ENCODE measurements around the gene RNU2-1. TPM values are rescaled to one million over a fixed set of nuclear protein-coding genes. Genes with fewer than 3 reads are reported as not detected.
A peak's percentile ranks its signal among the peaks of the same experiment; 100 is the strongest.

RNU2-1 gene
- total and polyA plus RNA-seq, 2 of the 13 experiments (the other 11 are each of a cell fraction or from before 2014, with no cell fraction given), result not detected

DNA sequence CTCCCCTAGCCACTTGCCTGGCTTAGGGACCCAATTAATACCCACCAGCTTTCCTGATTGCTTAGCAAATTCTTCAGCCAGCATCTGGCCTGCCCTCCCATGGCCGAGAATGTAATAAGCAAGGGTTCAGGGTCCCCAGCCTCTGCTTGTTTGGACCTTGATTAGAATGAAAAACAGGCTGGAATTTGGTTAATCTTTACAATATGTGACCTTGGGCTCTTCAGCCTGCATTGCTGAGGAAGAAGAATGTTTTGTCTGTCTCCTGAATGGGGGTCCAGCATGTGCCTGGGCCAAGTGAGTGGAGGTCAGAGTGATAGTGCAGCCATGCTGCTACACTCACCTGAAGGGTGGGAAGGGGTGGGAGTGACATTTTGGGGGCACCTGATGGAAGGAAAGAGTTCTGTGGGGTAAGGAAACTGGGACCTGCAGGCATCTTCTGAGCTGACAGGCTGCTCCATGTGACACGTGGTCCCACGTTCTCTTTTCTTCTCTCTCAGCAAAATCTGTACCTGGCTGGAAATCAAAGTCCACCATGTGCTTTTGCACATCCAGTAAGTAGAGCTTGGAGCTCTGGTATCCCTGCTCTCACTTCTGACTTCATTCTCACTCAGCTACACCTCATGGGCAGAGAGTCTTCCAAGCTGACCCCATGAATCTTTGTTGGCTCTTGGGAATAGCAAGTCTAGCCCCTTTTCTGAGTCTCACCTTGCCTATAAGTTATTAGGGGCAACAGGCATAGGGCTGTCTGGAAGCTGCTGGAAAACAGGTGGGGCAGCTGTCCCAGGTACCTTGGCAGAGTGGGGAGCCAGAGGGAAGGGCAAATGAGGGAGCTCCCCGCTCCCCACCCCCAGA lies 16.8 kb downstream of the RNU2-1 start (continued):
- peak; percentile 44; the same call in 1 of the 2 replicates for TF ChIP-seq ELF1 (CRISPR knock-in tag; IDR thresholded peaks at IDR 0.05)
- TF ChIP-seq GATA4 (IDR thresholded peaks at IDR 0.05; ENCODE audit: borderline replicate concordance, low read depth), result peak; percentile 27; the same call in 1 of the 2 replicates
- peak; percentile 78; the same call in 1 of the 2 replicates for TF ChIP-seq ZNF446 (CRISPR knock-in tag; IDR thresholded peaks at IDR 0.05)
- no peak; the same call in 1 of the 2 replicates for TF ChIP-seq ZBTB21 (CRISPR knock-in tag; IDR thresholded peaks at IDR 0.05)
- peak; percentile 82; the same call in 1 of the 2 replicates for TF ChIP-seq ZBTB8A (CRISPR knock-in tag; IDR thresholded peaks at IDR 0.05; ENCODE audit: borderline replicate concordance, low read depth)
- TF ChIP-seq ZNF552 (CRISPR knock-in tag; IDR thresholded peaks at IDR 0.05; ENCODE audit: borderline replicate concordance), result no peak
- 0 out of 2 replicates have a peak, but pooled peaks have one; percentile 25 for TF ChIP-seq MAZ (IDR thresholded peaks at IDR 0.05; ENCODE audit: borderline replicate concordance, low read depth, low read length)
- peak; percentile 67 for TF ChIP-seq MAZ (CRISPR knock-in tag; IDR thresholded peaks at IDR 0.05; ENCODE audit: low read depth)
- TF ChIP-seq ZSCAN9 (CRISPR knock-in tag; IDR thresholded peaks at IDR 0.05; ENCODE audit: borderline replicate concordance), result peak; percentile 91; the same call in 1 of the 2 replicates
- no peak; the same call in 1 of the 2 replicates for TF ChIP-seq NFKB2 (CRISPR knock-in tag; IDR thresholded peaks at IDR 0.05; ENCODE audit: borderline replicate concordance)
- TF ChIP-seq EP300 (IDR thresholded peaks at IDR 0.05; ENCODE audit: low read depth in 2 of 2, low read length in 2 of 2), result peak; percentile 54 to 88; a peak in 3 of 4 replicates
- 0 out of 2 replicates have a peak, but pooled peaks have one; percentile 39 for TF ChIP-seq EP300 (CRISPR knock-in tag; IDR thresholded peaks at IDR 0.05; ENCODE audit: borderline replicate concordance)
- no peak for TF ChIP-seq RFX1 (IDR thresholded peaks at IDR 0.05)
- TF ChIP-seq PRPF4 (IDR thresholded peaks at IDR 0.05; ENCODE audit: low read depth, low read length, poor library complexity, severe bottlenecking), result no peak
- peak; percentile 88 for TF ChIP-seq MXD4 (CRISPR knock-in tag; IDR thresholded peaks at IDR 0.05)
- TF ChIP-seq RBM39 (IDR thresholded peaks at IDR 0.05; ENCODE audit: low read depth, low read length, poor library complexity, severe bottlenecking), result no peak
- TF ChIP-seq, protein P1, sequence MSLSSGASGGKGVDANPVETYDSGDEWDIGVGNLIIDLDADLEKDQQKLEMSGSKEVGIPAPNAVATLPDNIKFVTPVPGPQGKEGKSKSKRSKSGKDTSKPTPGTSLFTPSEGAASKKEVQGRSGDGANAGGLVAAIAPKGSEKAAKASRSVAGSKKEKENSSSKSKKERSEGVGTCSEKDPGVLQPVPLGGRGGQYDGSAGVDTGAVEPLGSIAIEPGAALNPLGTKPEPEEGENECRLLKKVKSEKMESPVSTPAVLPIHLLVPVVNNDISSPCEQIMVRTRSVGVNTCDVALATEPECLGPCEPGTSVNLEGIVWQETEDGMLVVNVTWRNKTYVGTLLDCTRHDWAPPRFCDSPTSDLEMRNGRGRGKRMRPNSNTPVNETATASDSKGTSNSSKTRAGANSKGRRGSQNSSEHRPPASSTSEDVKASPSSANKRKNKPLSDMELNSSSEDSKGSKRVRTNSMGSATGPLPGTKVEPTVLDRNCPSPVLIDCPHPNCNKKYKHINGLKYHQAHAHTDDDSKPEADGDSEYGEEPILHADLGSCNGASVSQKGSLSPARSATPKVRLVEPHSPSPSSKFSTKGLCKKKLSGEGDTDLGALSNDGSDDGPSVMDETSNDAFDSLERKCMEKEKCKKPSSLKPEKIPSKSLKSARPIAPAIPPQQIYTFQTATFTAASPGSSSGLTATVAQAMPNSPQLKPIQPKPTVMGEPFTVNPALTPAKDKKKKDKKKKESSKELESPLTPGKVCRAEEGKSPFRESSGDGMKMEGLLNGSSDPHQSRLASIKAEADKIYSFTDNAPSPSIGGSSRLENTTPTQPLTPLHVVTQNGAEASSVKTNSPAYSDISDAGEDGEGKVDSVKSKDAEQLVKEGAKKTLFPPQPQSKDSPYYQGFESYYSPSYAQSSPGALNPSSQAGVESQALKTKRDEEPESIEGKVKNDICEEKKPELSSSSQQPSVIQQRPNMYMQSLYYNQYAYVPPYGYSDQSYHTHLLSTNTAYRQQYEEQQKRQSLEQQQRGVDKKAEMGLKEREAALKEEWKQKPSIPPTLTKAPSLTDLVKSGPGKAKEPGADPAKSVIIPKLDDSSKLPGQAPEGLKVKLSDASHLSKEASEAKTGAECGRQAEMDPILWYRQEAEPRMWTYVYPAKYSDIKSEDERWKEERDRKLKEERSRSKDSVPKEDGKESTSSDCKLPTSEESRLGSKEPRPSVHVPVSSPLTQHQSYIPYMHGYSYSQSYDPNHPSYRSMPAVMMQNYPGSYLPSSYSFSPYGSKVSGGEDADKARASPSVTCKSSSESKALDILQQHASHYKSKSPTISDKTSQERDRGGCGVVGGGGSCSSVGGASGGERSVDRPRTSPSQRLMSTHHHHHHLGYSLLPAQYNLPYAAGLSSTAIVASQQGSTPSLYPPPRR (CRISPR knock-in tag; IDR thresholded peaks at IDR 0.05; ENCODE audit: borderline replicate concordance), result peak; percentile 76
- peak; percentile 75; the same call in 1 of the 2 replicates for TF ChIP-seq EHMT2 (IDR thresholded peaks at IDR 0.05; ENCODE audit: borderline replicate concordance, low read depth, low read length)
- TF ChIP-seq, protein P2, sequence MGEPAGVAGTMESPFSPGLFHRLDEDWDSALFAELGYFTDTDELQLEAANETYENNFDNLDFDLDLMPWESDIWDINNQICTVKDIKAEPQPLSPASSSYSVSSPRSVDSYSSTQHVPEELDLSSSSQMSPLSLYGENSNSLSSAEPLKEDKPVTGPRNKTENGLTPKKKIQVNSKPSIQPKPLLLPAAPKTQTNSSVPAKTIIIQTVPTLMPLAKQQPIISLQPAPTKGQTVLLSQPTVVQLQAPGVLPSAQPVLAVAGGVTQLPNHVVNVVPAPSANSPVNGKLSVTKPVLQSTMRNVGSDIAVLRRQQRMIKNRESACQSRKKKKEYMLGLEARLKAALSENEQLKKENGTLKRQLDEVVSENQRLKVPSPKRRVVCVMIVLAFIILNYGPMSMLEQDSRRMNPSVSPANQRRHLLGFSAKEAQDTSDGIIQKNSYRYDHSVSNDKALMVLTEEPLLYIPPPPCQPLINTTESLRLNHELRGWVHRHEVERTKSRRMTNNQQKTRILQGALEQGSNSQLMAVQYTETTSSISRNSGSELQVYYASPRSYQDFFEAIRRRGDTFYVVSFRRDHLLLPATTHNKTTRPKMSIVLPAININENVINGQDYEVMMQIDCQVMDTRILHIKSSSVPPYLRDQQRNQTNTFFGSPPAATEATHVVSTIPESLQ (CRISPR knock-in tag; conservative IDR thresholded peaks at IDR 0.05), result peak; percentile 66; the same call in 1 of the 2 replicates
- TF ChIP-seq KLF11 (CRISPR knock-in tag; IDR thresholded peaks at IDR 0.05), result no peak; the same call in 1 of the 2 replicates
- peak; percentile 69; the same call in 1 of the 2 replicates for TF ChIP-seq RNF2 (conservative IDR thresholded peaks at IDR 0.05; ENCODE audit: low read depth)
- 0 out of 2 replicates have a peak, but pooled peaks have one; percentile 48 for TF ChIP-seq ISL2 (CRISPR knock-in tag; IDR thresholded peaks at IDR 0.05)
- 0 out of 2 replicates have a peak, but pooled peaks have one; percentile 30 for TF ChIP-seq ZNF354B (CRISPR knock-in tag; IDR thresholded peaks at IDR 0.05)
